Colonic mucosa (tissue), 4 donors: ENCODE results near the gene MBD4. TPM values are rescaled to one million over a fixed set of nuclear protein-coding genes. Genes with fewer than 3 reads are reported as not detected.
"Not testable (repeated sequence)": the region's sequence is repeated elsewhere in the genome, so short reads cannot be mapped to it uniquely, and the experiment has no call there.

Experiments
- DNase-seq: peaks from one replicate; pipeline ENCODE4 v3.0.0-alpha.2; 2020
- H3K27ac ChIP-seq: fragments of 200-600 bp; one replicate; pipeline ENCODE4 v1.8.0; 2021
- H3K27me3 ChIP-seq: fragments of 200-600 bp; one replicate; pipeline ENCODE4 v1.8.0; 2021
- H3K36me3 ChIP-seq: fragments of 200-600 bp; one replicate; pipeline ENCODE4 v1.8.0; 2021
- H3K4me1 ChIP-seq: fragments of 200-600 bp; one replicate; pipeline ENCODE4 v1.8.0; 2021; ENCODE audit warnings: mild to moderate bottlenecking
- H3K4me3 ChIP-seq: fragments of 200-600 bp; one replicate; pipeline ENCODE4 v1.8.0; 2021
- H3K9ac ChIP-seq, 2 donors: one replicate each; pipeline ENCODE4 v1.7.0; 2013; ENCODE audit warnings: control low read depth in 2 of 2, low read depth in 2 of 2, low read length in 2 of 2
- H3K9me3 ChIP-seq: fragments of 200-600 bp; one replicate; pipeline ENCODE4 v1.8.0; 2021
- intact Hi-C: fragments of 100-400 bp; cut with DNase I; formaldehyde crosslinking; loops from one replicate; pipeline ENCODE4 v1.14.1; 2022
- total RNA-seq, 2 donors: library from RNA; stranded (reverse); fragmentation: NEBNext Ultra II Directional in 1 of 2; extraction: Animal tissue kit (Norgen Biotek cat#: 25700) in 1 of 2; gene quantifications; one replicate each; pipeline ENCODE4 v1.2.1, GENCODE V29; 2021
- TF ChIP-seq, protein P1 (sequence below): fragments of 200-600 bp; IDR thresholded peaks from one replicate; pipeline ENCODE4 v1.8.0; 2022; ENCODE audit warnings: antibody characterized with exemption, mild to moderate bottlenecking
- donor health status: healthy.
- donor health status: DM: no; HTN: no; CAD: no.
- donor health status: DM: no; HTN: no; CAD: no.

The MBD4 gene
- total RNA-seq, 2 donors from 2014 or later, result 25.0 to 28.9 TPM

DNA sequence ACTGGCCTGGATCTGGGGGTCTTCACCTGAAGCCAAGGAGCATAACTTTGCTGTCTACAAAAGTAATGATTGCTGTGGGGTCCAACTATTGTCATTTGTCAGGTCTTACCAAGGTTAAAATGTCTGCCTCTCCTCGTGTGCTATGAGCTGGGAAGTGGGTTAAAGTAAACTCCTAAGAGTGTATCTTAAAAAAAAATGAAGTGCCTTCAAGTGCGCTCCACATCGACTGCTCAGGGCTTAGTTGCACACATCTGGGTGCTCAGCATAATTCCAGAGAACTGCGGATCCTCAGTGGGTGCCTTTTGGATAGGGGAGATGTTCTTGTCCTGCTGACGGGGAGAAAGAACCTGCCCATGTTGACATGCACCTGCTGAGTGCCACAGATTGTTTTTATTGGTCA lies 52.3 kb downstream of the MBD4 start:
- H3K4me3 ChIP-seq, result no peak overlapping the region
- no peak overlapping the region for H3K9ac ChIP-seq
- TF ChIP-seq, protein P1, sequence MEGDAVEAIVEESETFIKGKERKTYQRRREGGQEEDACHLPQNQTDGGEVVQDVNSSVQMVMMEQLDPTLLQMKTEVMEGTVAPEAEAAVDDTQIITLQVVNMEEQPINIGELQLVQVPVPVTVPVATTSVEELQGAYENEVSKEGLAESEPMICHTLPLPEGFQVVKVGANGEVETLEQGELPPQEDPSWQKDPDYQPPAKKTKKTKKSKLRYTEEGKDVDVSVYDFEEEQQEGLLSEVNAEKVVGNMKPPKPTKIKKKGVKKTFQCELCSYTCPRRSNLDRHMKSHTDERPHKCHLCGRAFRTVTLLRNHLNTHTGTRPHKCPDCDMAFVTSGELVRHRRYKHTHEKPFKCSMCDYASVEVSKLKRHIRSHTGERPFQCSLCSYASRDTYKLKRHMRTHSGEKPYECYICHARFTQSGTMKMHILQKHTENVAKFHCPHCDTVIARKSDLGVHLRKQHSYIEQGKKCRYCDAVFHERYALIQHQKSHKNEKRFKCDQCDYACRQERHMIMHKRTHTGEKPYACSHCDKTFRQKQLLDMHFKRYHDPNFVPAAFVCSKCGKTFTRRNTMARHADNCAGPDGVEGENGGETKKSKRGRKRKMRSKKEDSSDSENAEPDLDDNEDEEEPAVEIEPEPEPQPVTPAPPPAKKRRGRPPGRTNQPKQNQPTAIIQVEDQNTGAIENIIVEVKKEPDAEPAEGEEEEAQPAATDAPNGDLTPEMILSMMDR, result no peak
- H3K4me1 ChIP-seq, result no peaks in the 10 kb centered on the region
- no peaks in the 10 kb centered on the region for H3K36me3 ChIP-seq
- DNase-seq, result no peak
- H3K9me3 ChIP-seq, result no peaks in the 10 kb centered on the region
- H3K27ac ChIP-seq, result no peak overlapping the region
- intact Hi-C loops, result no loop called here
- no peaks in the 10 kb centered on the region for H3K27me3 ChIP-seq

DNA sequence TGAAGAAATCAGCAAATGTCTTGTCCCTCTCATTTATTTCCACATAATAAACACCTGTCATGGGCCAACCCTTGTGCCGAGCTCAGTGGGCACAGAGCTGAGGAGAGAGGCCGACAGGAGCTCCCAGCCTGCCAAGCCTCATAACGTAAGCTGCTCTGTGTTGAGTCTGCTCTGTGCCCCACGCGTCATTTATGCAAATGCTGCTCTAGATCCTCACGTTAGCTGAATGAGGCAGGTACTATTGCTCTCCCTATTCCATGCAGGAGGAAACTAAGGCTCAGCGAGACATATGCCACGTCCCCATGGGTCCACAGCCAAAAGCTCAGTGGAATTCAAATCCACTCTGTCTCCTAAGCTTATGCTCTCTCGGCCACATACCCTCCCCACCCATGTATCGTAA lies 52.8 kb downstream of the MBD4 start:
- Histone ChIP-seq H3K27me3 (no peaks in the 10 kb centered on the region), H3K36me3 (no peaks in the 10 kb centered on the region), H3K4me1 (no peaks in the 10 kb centered on the region), H3K9ac (no peak overlapping the region), H3K9me3 (no peaks in the 10 kb centered on the region), H3K27ac (no peak overlapping the region), H3K4me3 (no peak overlapping the region)
- no peak for DNase-seq
- intact Hi-C loops, result no loop called here
- TF ChIP-seq, protein P1, result no peak

DNA sequence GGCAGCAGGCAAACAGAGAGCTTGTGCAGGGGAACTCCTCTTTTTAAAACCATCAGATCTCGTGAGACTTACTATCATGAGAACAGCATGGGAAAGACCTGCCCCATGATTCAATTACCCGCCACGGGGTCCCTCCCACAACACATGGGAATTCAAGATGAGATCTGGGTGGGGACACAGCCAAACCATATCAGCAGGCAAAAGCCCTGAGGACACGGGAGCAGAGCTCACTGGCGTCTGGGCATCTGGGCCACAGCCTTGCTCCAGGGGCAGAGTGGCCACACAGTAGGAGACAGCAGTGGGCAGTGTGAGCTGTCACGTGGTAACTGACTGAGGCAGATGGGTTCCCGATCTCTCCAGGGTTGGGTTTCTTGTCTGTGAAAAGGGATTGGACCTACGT lies 54.2 kb downstream of the MBD4 start:
- H3K36me3 ChIP-seq, H3K9me3 ChIP-seq, H3K27me3 ChIP-seq, intact Hi-C loops, H3K4me3 ChIP-seq, H3K9ac ChIP-seq, H3K4me1 ChIP-seq, H3K27ac ChIP-seq, DNase-seq: not testable (repeated sequence)

DNA sequence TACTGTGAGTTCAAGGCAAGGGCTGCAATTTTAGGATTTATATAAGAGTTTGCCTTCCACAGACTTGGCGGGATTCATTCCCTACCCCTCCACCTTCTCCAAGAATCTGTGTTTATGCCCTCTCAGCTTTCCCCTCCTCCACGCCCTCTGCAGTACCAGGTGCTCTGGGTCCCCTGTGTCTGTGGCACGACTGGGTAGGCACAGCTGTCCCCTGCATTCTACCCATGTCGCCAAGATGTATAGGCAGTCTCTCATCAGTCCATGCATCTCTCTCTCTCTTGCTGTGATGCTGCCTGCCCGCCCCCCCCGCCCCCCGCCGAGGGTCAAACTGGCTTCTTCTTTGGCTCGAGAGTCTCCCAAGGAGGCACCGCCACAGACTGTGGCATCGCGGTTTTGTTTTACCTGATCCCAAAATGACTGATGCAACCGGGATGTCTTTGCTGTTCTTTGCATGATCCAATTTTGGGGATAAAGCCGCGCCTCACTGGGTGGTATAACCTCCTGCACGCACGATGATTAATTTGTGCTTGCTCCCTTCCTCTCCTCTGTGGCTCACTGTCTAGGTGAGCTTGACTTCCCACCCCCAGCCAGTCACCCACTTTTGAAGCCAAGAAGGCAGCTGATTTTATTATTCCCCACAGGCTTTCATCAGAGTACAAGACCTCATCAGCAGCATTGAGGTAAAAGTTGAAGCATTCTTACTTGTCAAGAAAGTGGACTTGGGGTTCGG lies 55.0 kb downstream of the MBD4 start:
- H3K27me3 ChIP-seq, result no peaks in the 10 kb centered on the region
- DNase-seq, result no peak
- H3K9me3 ChIP-seq, result no peaks in the 10 kb centered on the region
- intact Hi-C loops, result no loop called here
- H3K9ac ChIP-seq, result no peak overlapping the region
- H3K4me1 ChIP-seq, result no peaks in the 10 kb centered on the region
- H3K27ac ChIP-seq, result no peak overlapping the region
- TF ChIP-seq, protein P1, result no peak
- H3K36me3 ChIP-seq, result no peaks in the 10 kb centered on the region
- no peak overlapping the region for H3K4me3 ChIP-seq

DNA sequence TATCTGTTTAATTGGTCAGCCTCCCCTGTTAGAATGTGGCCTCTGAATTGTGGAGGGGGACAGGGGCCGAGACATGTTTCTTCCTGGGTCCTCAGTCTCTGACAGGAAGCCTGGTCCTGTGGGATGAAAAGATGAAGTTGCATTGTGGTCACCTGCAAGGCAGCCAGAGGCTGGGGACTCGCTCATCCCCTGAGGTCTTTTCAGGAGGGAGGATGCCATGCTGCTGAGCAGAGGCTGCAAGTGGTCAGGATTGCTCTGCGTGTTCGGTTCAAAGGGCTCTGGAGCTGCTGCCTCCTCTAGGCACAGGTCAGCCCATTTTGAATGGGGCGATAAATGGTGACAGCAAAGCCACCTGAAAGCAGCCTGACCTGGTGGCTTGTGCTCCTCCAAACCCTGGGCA lies 55.6 kb downstream of the MBD4 start:
- H3K27me3 ChIP-seq, DNase-seq, intact Hi-C loops, H3K9me3 ChIP-seq, H3K9ac ChIP-seq, H3K36me3 ChIP-seq, H3K27ac ChIP-seq, H3K4me1 ChIP-seq, H3K4me3 ChIP-seq: not testable (repeated sequence)

DNA sequence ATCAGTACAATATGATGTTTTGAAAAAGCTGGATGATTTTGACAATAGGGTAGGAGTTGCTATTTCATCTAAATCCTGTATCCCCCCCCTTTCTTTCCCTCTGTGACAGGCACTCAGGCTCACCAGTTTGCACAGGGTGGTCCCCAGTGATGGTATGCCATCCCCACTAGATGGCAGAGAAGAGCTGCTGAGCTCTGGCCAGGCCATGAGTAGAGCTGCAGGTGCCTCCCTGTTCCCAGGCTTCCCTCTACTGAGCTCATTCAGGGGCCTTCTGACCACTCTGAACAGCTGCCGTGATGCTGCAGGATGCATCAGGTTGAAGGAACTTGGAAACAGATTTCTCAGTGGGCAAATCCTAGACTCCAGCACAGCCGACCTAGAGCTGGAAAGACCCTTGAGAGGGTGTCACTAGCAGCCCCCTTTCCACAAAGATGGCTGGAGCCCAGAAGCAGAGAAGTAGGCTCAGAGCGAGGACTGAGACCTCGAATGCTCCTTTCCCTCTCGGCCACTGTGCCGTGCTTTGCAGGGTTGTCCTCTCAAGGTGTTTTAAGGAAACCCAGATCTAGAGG lies 56.4 kb downstream of the MBD4 start:
- TF ChIP-seq, protein P1, result peak; percentile 64
- no peaks in the 10 kb centered on the region for H3K27me3 ChIP-seq
- no peak overlapping the region for H3K4me3 ChIP-seq
- H3K27ac ChIP-seq, result no peak overlapping the region
- DNase-seq, result peak; percentile 45
- H3K36me3 ChIP-seq, result no peaks in the 10 kb centered on the region
- H3K9ac ChIP-seq, result no peak overlapping the region
- H3K9me3 ChIP-seq, result no peaks in the 10 kb centered on the region
- no peaks in the 10 kb centered on the region for H3K4me1 ChIP-seq
- intact Hi-C loops, result no loop called here
